ENCODE data around the gene NR6A1.

DNA sequence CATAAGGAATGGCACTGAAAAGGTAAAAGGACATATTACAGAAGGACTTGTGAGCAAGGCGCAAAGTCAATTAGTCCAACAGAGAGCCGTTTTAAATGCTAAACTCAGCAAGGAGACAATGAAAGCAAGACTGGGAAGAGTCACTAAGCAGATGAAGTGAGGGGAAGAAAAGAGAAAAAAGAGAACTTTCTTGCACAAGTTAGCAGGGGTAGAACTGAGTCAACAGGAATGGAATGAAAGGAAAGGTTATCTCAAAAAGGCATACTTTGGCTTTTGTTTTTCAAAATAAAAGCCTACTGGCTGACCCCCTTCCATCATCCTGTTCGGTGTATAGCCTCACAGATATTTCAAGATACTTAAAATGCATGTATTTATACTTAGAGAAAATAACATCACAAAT lies 75.0 kb downstream of the NR6A1 start:
- TF ChIP-seq JUNB (IDR thresholded peaks at IDR 0.05) (no peak), CHD4 (IDR thresholded peaks at IDR 0.05; ENCODE audit: borderline replicate concordance) (no peak), SMC3 (IDR thresholded peaks at IDR 0.05) (no peak), EHMT2 (IDR thresholded peaks at IDR 0.05; ENCODE audit: low read depth) (no peak), POLR2A (IDR thresholded peaks at IDR 0.05; ENCODE audit: low read length) (no peak), RARB (CRISPR knock-in tag; IDR thresholded peaks at IDR 0.05) (no peak), TFCP2L1 (CRISPR knock-in tag; IDR thresholded peaks at IDR 0.05) (no peak), KDM5A (IDR thresholded peaks at IDR 0.05) (no peak), FOSB (CRISPR knock-in tag; IDR thresholded peaks at IDR 0.05) (no peak), HOXA7 (CRISPR knock-in tag; IDR thresholded peaks at IDR 0.05) (no peak), EP300 (IDR thresholded peaks at IDR 0.05) (no peak)
- TF ChIP-seq, protein P1, sequence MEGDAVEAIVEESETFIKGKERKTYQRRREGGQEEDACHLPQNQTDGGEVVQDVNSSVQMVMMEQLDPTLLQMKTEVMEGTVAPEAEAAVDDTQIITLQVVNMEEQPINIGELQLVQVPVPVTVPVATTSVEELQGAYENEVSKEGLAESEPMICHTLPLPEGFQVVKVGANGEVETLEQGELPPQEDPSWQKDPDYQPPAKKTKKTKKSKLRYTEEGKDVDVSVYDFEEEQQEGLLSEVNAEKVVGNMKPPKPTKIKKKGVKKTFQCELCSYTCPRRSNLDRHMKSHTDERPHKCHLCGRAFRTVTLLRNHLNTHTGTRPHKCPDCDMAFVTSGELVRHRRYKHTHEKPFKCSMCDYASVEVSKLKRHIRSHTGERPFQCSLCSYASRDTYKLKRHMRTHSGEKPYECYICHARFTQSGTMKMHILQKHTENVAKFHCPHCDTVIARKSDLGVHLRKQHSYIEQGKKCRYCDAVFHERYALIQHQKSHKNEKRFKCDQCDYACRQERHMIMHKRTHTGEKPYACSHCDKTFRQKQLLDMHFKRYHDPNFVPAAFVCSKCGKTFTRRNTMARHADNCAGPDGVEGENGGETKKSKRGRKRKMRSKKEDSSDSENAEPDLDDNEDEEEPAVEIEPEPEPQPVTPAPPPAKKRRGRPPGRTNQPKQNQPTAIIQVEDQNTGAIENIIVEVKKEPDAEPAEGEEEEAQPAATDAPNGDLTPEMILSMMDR (IDR thresholded peaks at IDR 0.05), result no peak

All from A549 (cell line).